ENCODE data around the gene FGFBP1. TPM values are rescaled to one million over a fixed set of nuclear protein-coding genes. Genes with fewer than 3 reads are reported as not detected.

FGFBP1 gene
- total RNA-seq: not detected in 2 replicates

DNA sequence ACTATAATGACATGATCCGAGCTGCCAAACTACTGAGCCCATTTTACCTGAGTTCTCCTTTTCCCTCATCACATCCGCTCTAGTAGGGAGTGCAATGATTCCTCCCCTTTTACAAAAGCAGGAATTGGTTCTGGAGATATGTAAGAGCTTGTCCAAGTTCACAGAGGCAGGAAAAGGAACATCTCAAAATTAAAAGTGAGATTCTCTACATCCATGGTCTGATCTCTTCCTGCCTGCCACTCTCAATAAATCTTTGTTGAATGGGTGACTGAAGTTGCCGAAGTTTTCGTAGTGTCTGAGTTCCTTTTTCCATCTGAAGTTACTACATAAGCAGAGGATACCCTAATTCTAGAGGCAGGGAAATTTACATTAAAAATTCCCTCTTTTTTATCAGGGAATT, at the start of gene FGFBP1:
Gene FGFBP1 (minus strand): TSS at position 101 of the 400 bp plus-strand sequence. CDS start 2,108 bp downstream, outside the sequence.

DNA sequence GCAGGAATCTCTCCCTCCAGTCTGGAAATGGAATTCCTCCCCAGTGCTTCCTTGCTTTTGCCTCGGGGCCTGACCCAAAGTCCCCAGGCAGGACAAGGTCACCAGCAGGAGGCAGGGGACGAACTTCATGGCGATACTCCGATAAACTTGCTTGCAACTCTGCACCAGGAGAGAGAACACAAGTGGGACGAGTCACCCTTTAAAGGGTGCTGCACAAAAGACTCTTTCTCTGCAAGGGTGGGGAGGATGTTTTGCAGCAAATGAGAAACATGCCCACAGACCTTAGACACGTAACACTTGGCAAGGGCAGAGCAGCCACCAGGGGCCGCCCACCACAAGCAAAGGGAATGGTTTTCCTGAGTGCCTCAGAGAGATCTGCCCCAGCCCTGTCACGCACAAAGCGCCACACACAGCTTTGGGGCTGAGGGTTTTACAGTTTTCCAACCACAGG, 24.5 kb upstream of the FGFBP1 start, which contains the start of gene FGFBP2:
Gene FGFBP2 (minus strand): TSS at position 175 of the 451 bp plus-strand sequence. CDS start 46 bp downstream, at position 129.

Other genes with a start within 250 kb of the FGFBP1 start
- 5.2 and 6.5 TPM in 2 replicates for gene BST1, start 235.7 kb downstream of the FGFBP1 start, total RNA-seq
- gene CD38, start 160.4 kb downstream of the FGFBP1 start, total RNA-seq: under 0.01 TPM in 1 of 2 replicates, not detected in the other
- not detected in 2 replicates for gene FGFBP2, start 24.4 kb upstream of the FGFBP1 start, total RNA-seq
- 0.30 and 0.65 TPM in 2 replicates for gene PROM1, start 145.3 kb upstream of the FGFBP1 start, total RNA-seq

Data from epithelial cell of umbilical artery (primary cell).